ENCODE measurements around the gene NUP214. TPM values are rescaled to one million over a fixed set of nuclear protein-coding genes. Genes with fewer than 3 reads are reported as not detected.

NUP214 gene
- total and polyA plus RNA-seq, 2 of the 8 experiments (the other 6 are each of a cell fraction or from before 2014, with no cell fraction given), result 28.6 to 50.2 TPM

DNA sequence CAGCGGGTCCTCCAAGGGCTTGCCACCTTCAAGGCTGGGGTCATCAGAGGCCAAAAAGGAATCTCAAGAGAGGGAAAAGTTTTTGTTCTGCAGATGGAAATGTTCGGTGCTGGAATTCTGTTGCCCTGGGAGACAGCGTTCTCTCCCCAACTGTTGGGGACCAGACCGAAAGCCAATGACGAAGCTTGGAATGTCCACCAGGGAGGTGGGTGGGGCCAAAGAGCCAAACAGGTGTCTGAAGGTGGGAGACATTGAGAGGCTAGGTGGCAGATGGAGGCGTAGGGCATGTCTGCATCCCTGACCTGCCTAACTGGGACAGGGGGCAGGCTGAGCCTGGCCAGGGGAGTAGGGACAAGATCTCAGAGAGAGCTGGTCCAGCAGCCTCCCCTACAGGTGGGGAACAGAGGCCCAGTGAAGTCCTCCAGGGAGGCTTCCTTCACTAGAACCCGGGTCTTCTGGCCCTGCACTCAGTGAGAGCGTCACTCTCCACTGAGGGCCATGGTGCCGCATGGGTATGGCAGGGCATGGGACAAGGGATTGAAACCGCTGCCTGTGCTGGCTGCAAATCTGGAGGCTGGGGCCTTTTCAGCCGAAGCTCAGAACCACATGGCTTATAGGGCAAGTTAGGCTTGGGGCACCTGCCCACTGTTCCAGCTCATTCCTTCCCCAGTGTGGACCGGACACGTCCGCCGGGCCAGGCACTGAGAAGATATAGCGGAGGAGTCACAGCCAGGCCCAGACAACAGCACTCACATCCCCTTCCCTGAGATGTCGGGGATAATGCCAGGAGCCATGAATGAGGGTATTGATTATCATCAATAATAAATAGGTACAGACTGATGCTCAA is 156.0 kb downstream of the NUP214 start:
- H3K9ac ChIP-seq (replicated peaks in 1 of 4; ENCODE audit: extremely low read depth in 1 of 4, low read depth in 3 of 4, low read length in 3 of 4), result 0 out of 7 replicates have a peak overlapping the region, but pooled peaks of 1 of the 4 experiments have one; percentile 2
- H3K56ac ChIP-seq (replicated peaks; ENCODE audit: insufficient read length, low read depth, low read length), result no peak overlapping the region
- DNase-seq (ENCODE audit: low read depth in 1 of 2, low spot score in 2 of 2) (no peak), FAIRE-seq (no peak)
- H3K18ac ChIP-seq (ENCODE audit: extremely low read depth, low read length), result no peak overlapping the region
- H3K4me1 ChIP-seq (replicated peaks in 1 of 4; ENCODE audit: control insufficient read depth in 3 of 4, insufficient read depth in 4 of 4, low read length in 3 of 4), result peaks cover 0 to 18% (median 6%) of the 10 kb centered on the region in 4 experiments; a peak in 5 of 7 replicates
- no peaks in the 10 kb centered on the region for H3K79me2 ChIP-seq (ENCODE audit: control insufficient read depth in 1 of 2, insufficient read depth in 2 of 2, low read length in 2 of 2)
- no peak overlapping the region for H2BK120ac ChIP-seq (replicated peaks; ENCODE audit: low read depth, low read length)
- CTCF ChIA-PET (ENCODE audit: partially characterized antibody), result interaction anchor here (0.6 to 1.2 kb wide), 3 partner anchors 9 to 66 kb away, joined by 3 to 4 read pairs (median 3); no protein-coding TSS in a partner anchor
- 0 out of 2 replicates have a peak overlapping the region, but pooled peaks have one; percentile 61 for H2BK15ac ChIP-seq (ENCODE audit: low read length)
- no peak overlapping the region for H3K27ac ChIP-seq (ENCODE audit: low read depth, low read length)
- H2BK5ac ChIP-seq (ENCODE audit: low read depth, low read length), result no peak overlapping the region
- H3K4ac ChIP-seq (replicated peaks; ENCODE audit: insufficient read length, low read depth, low read length), result no peak overlapping the region
- no peak overlapping the region for H4K5ac ChIP-seq (ENCODE audit: insufficient read length, low read depth, low read length)
- 89% methylated on average over 17 of the region's 17 CpGs; no CpG with 5 or more reads in 1 of the 2 experiments for WGBS, 2 experiments (ENCODE audit: extremely low coverage in 1 of 2, insufficient coverage in 1 of 2, insufficient read length in 1 of 2, insufficient replicate concordance in 2 of 2, low coverage in 1 of 2, low lambda C conversion rate in 2 of 2, missing lambda C conversion rate in 1 of 2)
- no peak overlapping the region; a peak in 1 of 4 replicates for H3K4me2 ChIP-seq (ENCODE audit: insufficient read depth in 1 of 2, low read depth in 2 of 2, low read length in 2 of 2)
- no peak overlapping the region; the same call in 1 of the 2 replicates for H2BK12ac ChIP-seq (ENCODE audit: low read depth, low read length)
- no peak overlapping the region for H4K8ac ChIP-seq (ENCODE audit: extremely low read depth, insufficient read depth, low read length)
- H3K9me3 ChIP-seq (ENCODE audit: insufficient read depth in 2 of 2, low read depth in 1 of 2, low read length in 1 of 2), result no peaks in the 10 kb centered on the region
- no peak overlapping the region for H3K14ac ChIP-seq (ENCODE audit: insufficient read length)
- no peaks in the 10 kb centered on the region for H3K79me1 ChIP-seq (ENCODE audit: low read depth, low read length)
- no peak overlapping the region for H3K23ac ChIP-seq (ENCODE audit: insufficient read length)
- H2AK5ac ChIP-seq (ENCODE audit: low read depth, low read length), result peak overlapping the region; percentile 88; the same call in 1 of the 2 replicates
- no peak overlapping the region for H2AFZ ChIP-seq (ENCODE audit: low read length)
- no peak overlapping the region for H4K91ac ChIP-seq (replicated peaks; ENCODE audit: insufficient read length, low read length)
- POLR2A ChIA-PET (ENCODE audit: partially characterized antibody), result interaction anchor here (0.6 to 1.6 kb wide), 3 partner anchors 10 to 50 kb away, joined by 3 read pairs; no protein-coding TSS in a partner anchor
- no peaks in the 10 kb centered on the region for H3K36me3 ChIP-seq (ENCODE audit: control insufficient read depth in 2 of 4, insufficient read depth in 4 of 4, low read length in 3 of 4)
- H3K27me3 ChIP-seq (replicated peaks in 1 of 4; ENCODE audit: control insufficient read depth in 3 of 4, extremely low read depth in 1 of 4, insufficient read depth in 3 of 4, low read length in 3 of 4), result peaks cover 2 to 26% (median 15%) of the 10 kb centered on the region in 4 experiments
- H3K4me3 ChIP-seq (ENCODE audit: extremely low read depth in 1 of 4, insufficient read depth in 2 of 4, low read depth in 3 of 4, low read length in 4 of 4), result no peak overlapping the region
- no peak overlapping the region for H2BK20ac ChIP-seq (ENCODE audit: low read length)
- H3K23me2 ChIP-seq (ENCODE audit: low read depth, low read length), result peaks cover 8% of the 10 kb centered on the region
- H4K20me1 ChIP-seq (replicated peaks in 1 of 2; ENCODE audit: control insufficient read depth in 1 of 2, insufficient read depth in 2 of 2, low read length in 2 of 2), result peaks cover 0 to 3% of the 10 kb centered on the region in 2 experiments
- no peak for TF ChIP-seq CTBP2 (IDR thresholded peaks at IDR 0.05; ENCODE audit: borderline replicate concordance, insufficient read depth, insufficient read length, low read length)
- TF ChIP-seq, protein P1, sequence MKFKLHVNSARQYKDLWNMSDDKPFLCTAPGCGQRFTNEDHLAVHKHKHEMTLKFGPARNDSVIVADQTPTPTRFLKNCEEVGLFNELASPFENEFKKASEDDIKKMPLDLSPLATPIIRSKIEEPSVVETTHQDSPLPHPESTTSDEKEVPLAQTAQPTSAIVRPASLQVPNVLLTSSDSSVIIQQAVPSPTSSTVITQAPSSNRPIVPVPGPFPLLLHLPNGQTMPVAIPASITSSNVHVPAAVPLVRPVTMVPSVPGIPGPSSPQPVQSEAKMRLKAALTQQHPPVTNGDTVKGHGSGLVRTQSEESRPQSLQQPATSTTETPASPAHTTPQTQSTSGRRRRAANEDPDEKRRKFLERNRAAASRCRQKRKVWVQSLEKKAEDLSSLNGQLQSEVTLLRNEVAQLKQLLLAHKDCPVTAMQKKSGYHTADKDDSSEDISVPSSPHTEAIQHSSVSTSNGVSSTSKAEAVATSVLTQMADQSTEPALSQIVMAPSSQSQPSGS (IDR thresholded peaks at IDR 0.05; ENCODE audit: low read length), result no peak

Measured in H1 (cell line).